ENCODE data around the gene INPP5D. TPM values are rescaled to one million over a fixed set of nuclear protein-coding genes. Genes with fewer than 3 reads are reported as not detected.
"Not testable (repeated sequence)": the region's sequence is repeated elsewhere in the genome, so short reads cannot be mapped to it uniquely, and the experiment has no call there.

The INPP5D gene
- polyA plus RNA-seq, 1 donor (not counting 4 experiments of a cell fraction or from before 2014, with no cell fraction given), result 7.5 TPM

DNA sequence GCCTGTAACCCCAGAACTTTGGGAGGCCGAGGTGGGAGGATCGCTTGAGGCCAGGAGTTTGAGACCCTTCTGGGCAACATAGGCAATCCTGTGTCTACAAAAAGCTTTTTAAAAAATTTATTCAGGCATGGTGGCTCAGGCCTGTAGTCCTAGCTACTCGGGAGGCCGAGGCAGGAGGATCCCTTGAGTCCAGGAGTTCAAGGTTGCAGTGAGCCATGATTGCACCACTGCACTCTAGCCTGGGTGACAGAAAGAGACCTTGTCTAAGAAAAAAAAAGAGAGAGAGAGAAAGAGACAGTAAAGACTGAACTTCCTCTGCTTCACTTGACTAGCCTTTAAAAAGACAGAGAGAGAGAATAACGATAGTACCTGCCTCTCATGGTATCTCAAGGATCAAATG lies 62.4 kb downstream of the INPP5D start:
- H3K9ac ChIP-seq (ENCODE audit: control insufficient read depth, extremely low read depth, insufficient read depth, low read length), result no peak overlapping the region
- peaks cover 7% of the 10 kb centered on the region for H3K27me3 ChIP-seq (ENCODE audit: control insufficient read depth, extremely low read depth, insufficient read depth, low read length)
- no peak overlapping the region for H3K27ac ChIP-seq (ENCODE audit: control insufficient read depth, insufficient read depth, low read length)
- no peaks in the 10 kb centered on the region for H3K36me3 ChIP-seq (ENCODE audit: control insufficient read depth in 2 of 2, extremely low read depth in 1 of 2, insufficient read depth in 2 of 2, low read length in 2 of 2)
- no peak overlapping the region for H2AFZ ChIP-seq (ENCODE audit: control insufficient read depth, low read length)
- H3K79me2 ChIP-seq (ENCODE audit: control insufficient read depth, insufficient read depth, low read length), result no peaks in the 10 kb centered on the region
- no peaks in the 10 kb centered on the region for H3K9me1 ChIP-seq (ENCODE audit: control insufficient read depth, extremely low read depth, insufficient read depth, low read length)
- DNase-seq (ENCODE audit: low read depth, low spot score) (no peak), FAIRE-seq (no peak)
- dilution Hi-C loops (cut with MboI; ENCODE audit: extremely low pct_ligation_motif_present, low sequenced_read_pairs), result no loop called here
- no peaks in the 10 kb centered on the region for H4K20me1 ChIP-seq (ENCODE audit: control insufficient read depth, extremely low read depth, insufficient read depth, low read length)
- H3K4me2 ChIP-seq (ENCODE audit: control insufficient read depth, extremely low read depth, insufficient read depth, low read depth, low read length), result no peak overlapping the region
- no peaks in the 10 kb centered on the region for H3K9me3 ChIP-seq (ENCODE audit: control insufficient read depth, low read depth, low read length)
- H3K4me3 ChIP-seq (ENCODE audit: control insufficient read depth in 2 of 3, extremely low read depth in 1 of 3, insufficient read depth in 2 of 3, low read depth in 1 of 3, low read length in 3 of 3), result no peak overlapping the region
- no peaks in the 10 kb centered on the region for H3K4me1 ChIP-seq (ENCODE audit: control insufficient read depth, extremely low read depth, insufficient read depth, low read length)
- TF ChIP-seq, protein P1, sequence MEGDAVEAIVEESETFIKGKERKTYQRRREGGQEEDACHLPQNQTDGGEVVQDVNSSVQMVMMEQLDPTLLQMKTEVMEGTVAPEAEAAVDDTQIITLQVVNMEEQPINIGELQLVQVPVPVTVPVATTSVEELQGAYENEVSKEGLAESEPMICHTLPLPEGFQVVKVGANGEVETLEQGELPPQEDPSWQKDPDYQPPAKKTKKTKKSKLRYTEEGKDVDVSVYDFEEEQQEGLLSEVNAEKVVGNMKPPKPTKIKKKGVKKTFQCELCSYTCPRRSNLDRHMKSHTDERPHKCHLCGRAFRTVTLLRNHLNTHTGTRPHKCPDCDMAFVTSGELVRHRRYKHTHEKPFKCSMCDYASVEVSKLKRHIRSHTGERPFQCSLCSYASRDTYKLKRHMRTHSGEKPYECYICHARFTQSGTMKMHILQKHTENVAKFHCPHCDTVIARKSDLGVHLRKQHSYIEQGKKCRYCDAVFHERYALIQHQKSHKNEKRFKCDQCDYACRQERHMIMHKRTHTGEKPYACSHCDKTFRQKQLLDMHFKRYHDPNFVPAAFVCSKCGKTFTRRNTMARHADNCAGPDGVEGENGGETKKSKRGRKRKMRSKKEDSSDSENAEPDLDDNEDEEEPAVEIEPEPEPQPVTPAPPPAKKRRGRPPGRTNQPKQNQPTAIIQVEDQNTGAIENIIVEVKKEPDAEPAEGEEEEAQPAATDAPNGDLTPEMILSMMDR (optimal IDR thresholded peaks at IDR 0.05 in 1 of 3, IDR thresholded peaks at IDR 0.05 in 1 of 3, conservative IDR thresholded peaks at IDR 0.05 in 1 of 3; ENCODE audit: extremely low read depth in 1 of 3, insufficient read depth in 2 of 3, low read length in 3 of 3), result no peak
- TF ChIP-seq EZH2 (IDR thresholded peaks at IDR 0.05; ENCODE audit: low read length), result no peak

DNA sequence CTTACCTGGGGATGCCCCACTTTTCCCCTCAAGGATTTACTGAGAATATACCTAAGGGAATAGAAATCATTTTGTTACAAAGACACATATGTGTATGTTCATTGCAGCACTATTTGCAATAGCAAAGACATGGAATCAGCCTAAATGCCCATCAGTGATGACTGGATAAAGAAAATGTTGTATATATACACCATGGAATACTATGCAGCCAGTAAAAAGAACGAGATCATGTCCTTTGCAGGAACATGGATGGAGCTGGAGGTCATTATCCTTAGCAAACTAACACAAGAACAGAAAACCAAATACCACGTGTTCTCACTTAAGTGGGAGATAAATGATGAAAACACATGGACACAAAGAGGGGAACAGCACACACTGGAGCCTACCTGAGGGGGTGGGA lies 63.4 kb downstream of the INPP5D start:
- H3K36me3 ChIP-seq (ENCODE audit: control insufficient read depth in 2 of 2, extremely low read depth in 1 of 2, insufficient read depth in 2 of 2, low read length in 2 of 2); H3K4me3 ChIP-seq (ENCODE audit: control insufficient read depth in 2 of 3, extremely low read depth in 1 of 3, insufficient read depth in 2 of 3, low read depth in 1 of 3, low read length in 3 of 3); H3K79me2 ChIP-seq (ENCODE audit: control insufficient read depth, insufficient read depth, low read length); H4K20me1 ChIP-seq (ENCODE audit: control insufficient read depth, extremely low read depth, insufficient read depth, low read length); H3K27me3 ChIP-seq (ENCODE audit: control insufficient read depth, extremely low read depth, insufficient read depth, low read length); dilution Hi-C loops (cut with MboI; ENCODE audit: extremely low pct_ligation_motif_present, low sequenced_read_pairs); H3K9me1 ChIP-seq (ENCODE audit: control insufficient read depth, extremely low read depth, insufficient read depth, low read length); H3K4me2 ChIP-seq (ENCODE audit: control insufficient read depth, extremely low read depth, insufficient read depth, low read depth, low read length); H3K9ac ChIP-seq (ENCODE audit: control insufficient read depth, extremely low read depth, insufficient read depth, low read length); H3K4me1 ChIP-seq (ENCODE audit: control insufficient read depth, extremely low read depth, insufficient read depth, low read length); H3K9me3 ChIP-seq (ENCODE audit: control insufficient read depth, low read depth, low read length); DNase-seq (ENCODE audit: low read depth, low spot score); FAIRE-seq; H3K27ac ChIP-seq (ENCODE audit: control insufficient read depth, insufficient read depth, low read length); H2AFZ ChIP-seq (ENCODE audit: control insufficient read depth, low read length): not testable (repeated sequence)

DNA sequence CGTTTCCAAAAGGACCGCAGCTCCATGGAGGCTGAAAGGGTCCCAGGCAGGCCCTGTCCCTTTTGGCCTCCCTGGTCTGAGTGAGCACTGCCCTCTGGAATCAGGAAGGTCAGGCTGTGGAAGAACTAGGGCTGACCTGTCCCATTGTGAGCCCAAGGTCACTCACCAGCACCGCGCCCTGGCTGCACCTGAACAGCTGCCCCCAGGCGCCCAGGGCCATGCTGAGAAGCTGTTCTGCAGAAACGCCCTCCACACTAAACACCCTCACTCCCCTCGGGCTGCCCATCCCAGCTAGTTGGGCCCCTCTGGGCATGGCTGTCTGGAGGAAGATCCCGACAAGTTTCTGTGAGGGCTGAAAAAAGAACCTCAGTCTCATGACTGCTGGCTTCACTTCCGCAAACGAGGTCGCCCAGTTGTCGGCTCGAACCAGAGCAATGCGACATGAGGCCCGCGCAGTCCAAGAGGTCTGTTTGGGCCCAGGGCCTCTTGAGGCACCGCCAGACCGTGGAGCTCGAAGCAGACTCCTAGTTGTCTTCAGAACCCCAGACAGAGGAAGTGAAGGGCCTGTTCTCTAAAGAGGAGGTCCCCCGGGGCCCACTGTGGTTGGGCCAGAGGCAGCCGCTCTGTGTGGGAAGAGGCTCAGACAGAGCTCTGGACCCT lies 64.4 kb downstream of the INPP5D start:
- Histone ChIP-seq H4K20me1 (ENCODE audit: control insufficient read depth, extremely low read depth, insufficient read depth, low read length) (no peaks in the 10 kb centered on the region), H3K9me3 (ENCODE audit: control insufficient read depth, low read depth, low read length) (no peaks in the 10 kb centered on the region), H3K27me3 (ENCODE audit: control insufficient read depth, extremely low read depth, insufficient read depth, low read length) (no peaks in the 10 kb centered on the region), H3K4me3 (ENCODE audit: control insufficient read depth in 2 of 3, extremely low read depth in 1 of 3, insufficient read depth in 2 of 3, low read depth in 1 of 3, low read length in 3 of 3) (no peak overlapping the region), H3K9ac (ENCODE audit: control insufficient read depth, extremely low read depth, insufficient read depth, low read length) (no peak overlapping the region), H2AFZ (ENCODE audit: control insufficient read depth, low read length) (no peak overlapping the region), H3K4me2 (ENCODE audit: control insufficient read depth, extremely low read depth, insufficient read depth, low read depth, low read length) (no peak overlapping the region), H3K27ac (ENCODE audit: control insufficient read depth, insufficient read depth, low read length) (no peak overlapping the region), H3K36me3 (ENCODE audit: control insufficient read depth in 2 of 2, extremely low read depth in 1 of 2, insufficient read depth in 2 of 2, low read length in 2 of 2) (no peaks in the 10 kb centered on the region), H3K9me1 (ENCODE audit: control insufficient read depth, extremely low read depth, insufficient read depth, low read length) (no peaks in the 10 kb centered on the region), H3K79me2 (ENCODE audit: control insufficient read depth, insufficient read depth, low read length) (no peaks in the 10 kb centered on the region), H3K4me1 (ENCODE audit: control insufficient read depth, extremely low read depth, insufficient read depth, low read length) (no peaks in the 10 kb centered on the region)
- DNase-seq (ENCODE audit: low read depth, low spot score) (no peak), FAIRE-seq (no peak)
- TF ChIP-seq EZH2 (IDR thresholded peaks at IDR 0.05; ENCODE audit: low read length), result no peak
- TF ChIP-seq, protein P1 (optimal IDR thresholded peaks at IDR 0.05 in 1 of 3, IDR thresholded peaks at IDR 0.05 in 1 of 3, conservative IDR thresholded peaks at IDR 0.05 in 1 of 3; ENCODE audit: extremely low read depth in 1 of 3, insufficient read depth in 2 of 3, low read length in 3 of 3), result no peak
- dilution Hi-C loops (cut with MboI; ENCODE audit: extremely low pct_ligation_motif_present, low sequenced_read_pairs), result no loop called here
